Neural cell (in vitro differentiated cells): Measurements from ENCODE around the gene TMSB10. TPM values are rescaled to one million over a fixed set of nuclear protein-coding genes. Genes with fewer than 3 reads are reported as not detected.
"Not testable (repeated sequence)": the region's sequence is repeated elsewhere in the genome, so short reads cannot be mapped to it uniquely, and the experiment has no call there.

Source experiments
- H2AFZ ChIP-seq: fragments of 200-600, 300-800 bp; sonication (generic), shearing (Covaris generic); 2 replicates; pipeline ENCODE4 v1.6.0; 2014; ENCODE audit warnings: low read depth, mild to moderate bottlenecking, antibody characterized with exemption, low read length, moderate library complexity
- H3F3A ChIP-seq: fragments of 200-600 bp; shearing (Covaris generic); 2 replicates; pipeline ENCODE4 v1.6.1; 2016; ENCODE audit warnings: mild to moderate bottlenecking, moderate library complexity, mixed read lengths, antibody characterized with exemption, low read length; ENCODE audit not compliant: insufficient read depth, poor library complexity, severe bottlenecking
- H3K27ac ChIP-seq: fragments of 200-600, 300-800 bp; sonication (generic), shearing (Covaris generic); 2 replicates; pipeline ENCODE4 v1.5.1; 2014; ENCODE audit warnings: mild to moderate bottlenecking, low read length, moderate library complexity
- H3K27me3 ChIP-seq: fragments of 300-800, 200-600 bp; sonication (generic), shearing (Covaris generic); 2 replicates; pipeline ENCODE4 v1.6.0; 2014; ENCODE audit warnings: mild to moderate bottlenecking, low read depth, low read length, moderate library complexity; ENCODE audit not compliant: insufficient read depth
- H3K36me3 ChIP-seq: fragments of 300-800, 200-600 bp; sonication (generic), shearing (Covaris generic); 2 replicates; pipeline ENCODE4 v1.5.1; 2014; ENCODE audit warnings: mild to moderate bottlenecking, antibody characterized with exemption, low read length, moderate library complexity; ENCODE audit not compliant: insufficient read depth
- H3K4me2 ChIP-seq: fragments of 300-800, 200-600 bp; sonication (generic), shearing (Covaris generic); 2 replicates; pipeline ENCODE4 v1.6.0; 2014; ENCODE audit warnings: mild to moderate bottlenecking, low read length
- H3K4me3 ChIP-seq: fragments of 300-800, 200-600 bp; sonication (generic), shearing (Covaris generic); 2 replicates; pipeline ENCODE4 v1.5.1; 2014; ENCODE audit warnings: mild to moderate bottlenecking, low read length, moderate library complexity
- H3K79me2 ChIP-seq: fragments of 200-600 bp; shearing (Covaris generic); replicated peaks from 2 replicates; pipeline ENCODE4 v1.6.0; 2014; ENCODE audit warnings: mild to moderate bottlenecking, low read length, moderate library complexity; ENCODE audit not compliant: insufficient read depth
- H3K9ac ChIP-seq: fragments of 300-800, 200-600 bp; sonication (generic), shearing (Covaris generic); 2 replicates; pipeline ENCODE4 v1.6.1; 2016; ENCODE audit warnings: mild to moderate bottlenecking, low read length, mixed read lengths
- H3K9me2 ChIP-seq: fragments of 200-600 bp; shearing (Covaris generic); 2 replicates; pipeline ENCODE4 v1.6.1; 2016; ENCODE audit warnings: mild to moderate bottlenecking, low read length, mixed read lengths; ENCODE audit not compliant: insufficient read depth
- H3K9me3 ChIP-seq: fragments of 200-600, 300-800 bp; sonication (generic), shearing (Covaris generic); 2 replicates; pipeline ENCODE4 v1.6.1; 2016; ENCODE audit warnings: mild to moderate bottlenecking, mixed run types, low read length, moderate library complexity, mixed read lengths
- H4K20me1 ChIP-seq: fragments of 200-600 bp; shearing (Covaris generic); 2 replicates; pipeline ENCODE4 v1.6.1; 2016; ENCODE audit warnings: mild to moderate bottlenecking, mixed run types; ENCODE audit not compliant: insufficient read depth
- CTCF ChIP-seq: fragments of 450-650 bp; IDR thresholded peaks from 2 replicates; pipeline ENCODE4 v1.5.1; 2014; ENCODE audit warnings: antibody characterized with exemption, mild to moderate bottlenecking, moderate library complexity; ENCODE audit not compliant: poor library complexity, severe bottlenecking
- EP300 ChIP-seq: fragments of 450-650 bp; conservative IDR thresholded peaks from 2 replicates; pipeline ENCODE4 v1.6.1; 2014; ENCODE audit warnings: antibody characterized with exemption, mild to moderate bottlenecking, moderate library complexity; ENCODE audit not compliant: poor library complexity, severe bottlenecking
- EZH2 ChIP-seq: fragments of 200-600, 300-800 bp; shearing (Covaris generic), sonication (generic); IDR thresholded peaks from 2 replicates; pipeline ENCODE4 v1.6.1; 2014; ENCODE audit warnings: antibody characterized with exemption, low read length, borderline replicate concordance, mild to moderate bottlenecking; ENCODE audit not compliant: insufficient read depth, poor library complexity, severe bottlenecking
- MXI1 ChIP-seq: fragments of 450-650 bp; conservative IDR thresholded peaks from 2 replicates; pipeline ENCODE4 v1.6.1; 2014; ENCODE audit warnings: antibody characterized with exemption, mild to moderate bottlenecking; ENCODE audit not compliant: poor library complexity, severe bottlenecking
- POLR2AphosphoS5 ChIP-seq: IDR thresholded peaks from 2 replicates; pipeline ENCODE4 v1.6.1; 2012
- RAD21 ChIP-seq: fragments of 450-650 bp; conservative IDR thresholded peaks from 2 replicates; pipeline ENCODE4 v1.6.1; 2014; ENCODE audit warnings: antibody characterized with exemption, mild to moderate bottlenecking, moderate library complexity
- REST ChIP-seq: IDR thresholded peaks from 2 replicates; pipeline ENCODE4 v1.6.1; 2012; ENCODE audit warnings: borderline replicate concordance
- SMC3 ChIP-seq: fragments of 450-650 bp; conservative IDR thresholded peaks from 2 replicates; pipeline ENCODE4 v1.6.1; 2014; ENCODE audit warnings: antibody characterized with exemption, mild to moderate bottlenecking, moderate library complexity; ENCODE audit not compliant: poor library complexity
- TAF1 ChIP-seq: IDR thresholded peaks from 2 replicates; pipeline ENCODE4 v1.6.1; 2012; ENCODE audit warnings: low read depth
- polyA plus RNA-seq: library from polyadenylated mRNA; depleted of rRNA; stranded (reverse); fragments of >200 nt; gene quantifications from 2 replicates; pipeline ENCODE4 v1.2.3, GENCODE V29; 2014

The TMSB10 gene
- polyA plus RNA-seq, 1 donor from 2014 or later: 15,324 TPM

GRCh38 chr2:84866122-84866521, 39.3 kb upstream of the TMSB10 start:
- Histone ChIP-seq H2AFZ (no peak overlapping the region), H3K4me2 (no peak overlapping the region), H3K4me3 (no peak overlapping the region), H3K36me3 (no peaks in the 10 kb centered on the region), H3K79me2 (no peaks in the 10 kb centered on the region), H3K9me2 (no peaks in the 10 kb centered on the region), H3K9me3 (no peaks in the 10 kb centered on the region), H4K20me1 (no peaks in the 10 kb centered on the region), H3K27me3 (no peaks in the 10 kb centered on the region), H3F3A (no peaks in the 10 kb centered on the region), H3K9ac (no peak overlapping the region), H3K27ac (no peak overlapping the region)
- TF ChIP-seq REST (no peak), POLR2AphosphoS5 (no peak), EZH2 (no peak), EP300 (no peak), RAD21 (no peak), TAF1 (no peak), MXI1 (no peak), SMC3 (no peak), CTCF (no peak)

GRCh38 chr2:84868327-84868726, 37.1 kb upstream of the TMSB10 start:
- not testable (repeated sequence) for H3K4me3 ChIP-seq, H3K9me3 ChIP-seq, H3K4me2 ChIP-seq, H3K27ac ChIP-seq, H3F3A ChIP-seq, H2AFZ ChIP-seq, H3K9ac ChIP-seq, H3K27me3 ChIP-seq, H3K9me2 ChIP-seq, H3K36me3 ChIP-seq, H3K79me2 ChIP-seq, H4K20me1 ChIP-seq

GRCh38 chr2:84870306-84870705, 35.1 kb upstream of the TMSB10 start:
- Histone ChIP-seq H2AFZ (no peak overlapping the region), H3K9ac (no peak overlapping the region), H3K36me3 (no peaks in the 10 kb centered on the region), H3K4me2 (no peak overlapping the region), H3K79me2 (no peaks in the 10 kb centered on the region), H3K9me3 (no peaks in the 10 kb centered on the region), H4K20me1 (no peaks in the 10 kb centered on the region), H3F3A (no peaks in the 10 kb centered on the region), H3K4me3 (no peak overlapping the region), H3K27ac (no peak overlapping the region), H3K9me2 (no peaks in the 10 kb centered on the region), H3K27me3 (no peaks in the 10 kb centered on the region)
- no peak for TF ChIP-seq EP300
- TF ChIP-seq REST: no peak
- TF ChIP-seq SMC3: no peak
- no peak for TF ChIP-seq EZH2
- TF ChIP-seq TAF1: no peak
- no peak for TF ChIP-seq MXI1

- H3K9ac ChIP-seq, H3K36me3 ChIP-seq, H2AFZ ChIP-seq, H4K20me1 ChIP-seq, H3K27ac ChIP-seq, H3K27me3 ChIP-seq, H3F3A ChIP-seq, H3K79me2 ChIP-seq, H3K9me3 ChIP-seq, H3K9me2 ChIP-seq, H3K4me3 ChIP-seq, H3K4me2 ChIP-seq: not testable (repeated sequence)
These were observed 32.8 kb upstream of the TMSB10 start for GRCh38 chr2:84872691-84873090.
